HG03196 (cell line): ENCODE measurements around the gene TBC1D3B.
"Not testable (repeated sequence)": the region's sequence is repeated elsewhere in the genome, so short reads cannot be mapped to it uniquely, and the experiment has no call there.

ENCODE experiments used
- ATAC-seq: cut with Tn5 transposase; IDR thresholded peaks from one replicate; pipeline ENCODE4 v1.9.1; 2021; ENCODE audit not compliant: unreplicated experiment

TBC1D3B gene

DNA sequence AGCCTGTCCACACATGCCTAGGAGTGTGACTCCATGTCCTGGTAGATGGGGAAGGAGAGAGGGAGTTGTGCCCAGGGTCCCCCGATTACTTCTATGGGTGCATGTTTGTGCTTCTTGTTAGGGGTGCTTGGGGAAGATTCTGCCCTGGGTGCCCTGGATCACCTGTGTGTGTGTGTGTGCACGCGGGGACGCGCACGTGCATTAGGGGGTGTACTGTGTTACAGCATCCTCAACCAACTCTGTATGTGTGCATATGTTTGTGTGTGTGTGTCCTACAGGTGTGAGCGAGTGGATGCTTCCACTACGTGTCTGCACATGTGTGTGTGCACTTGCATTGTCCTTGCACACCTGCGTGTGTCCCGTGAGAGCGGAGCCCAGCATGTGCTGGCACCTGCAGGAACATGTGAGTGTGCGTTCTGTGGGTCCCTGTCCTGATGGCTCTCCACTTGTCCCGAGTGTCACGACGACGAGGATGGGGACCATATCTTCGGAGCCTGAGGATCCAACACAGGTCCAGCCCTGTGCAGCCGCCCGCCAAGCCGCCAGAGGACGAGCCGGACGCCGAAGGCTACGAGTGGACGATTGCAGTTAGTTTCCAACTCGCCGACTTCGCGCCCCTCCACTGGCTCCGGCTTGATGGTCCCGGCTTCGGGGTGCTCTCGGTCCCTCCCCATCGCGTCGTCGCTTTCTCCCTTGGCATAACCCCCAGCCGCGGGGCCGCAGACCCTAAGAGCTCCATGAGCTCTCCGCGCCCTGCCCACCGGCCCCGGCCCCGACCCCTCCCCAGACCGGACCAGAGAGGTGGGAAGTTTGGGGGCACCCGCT lies 6.0 kb upstream of the TBC1D3B start:
- ATAC-seq: no peak

DNA sequence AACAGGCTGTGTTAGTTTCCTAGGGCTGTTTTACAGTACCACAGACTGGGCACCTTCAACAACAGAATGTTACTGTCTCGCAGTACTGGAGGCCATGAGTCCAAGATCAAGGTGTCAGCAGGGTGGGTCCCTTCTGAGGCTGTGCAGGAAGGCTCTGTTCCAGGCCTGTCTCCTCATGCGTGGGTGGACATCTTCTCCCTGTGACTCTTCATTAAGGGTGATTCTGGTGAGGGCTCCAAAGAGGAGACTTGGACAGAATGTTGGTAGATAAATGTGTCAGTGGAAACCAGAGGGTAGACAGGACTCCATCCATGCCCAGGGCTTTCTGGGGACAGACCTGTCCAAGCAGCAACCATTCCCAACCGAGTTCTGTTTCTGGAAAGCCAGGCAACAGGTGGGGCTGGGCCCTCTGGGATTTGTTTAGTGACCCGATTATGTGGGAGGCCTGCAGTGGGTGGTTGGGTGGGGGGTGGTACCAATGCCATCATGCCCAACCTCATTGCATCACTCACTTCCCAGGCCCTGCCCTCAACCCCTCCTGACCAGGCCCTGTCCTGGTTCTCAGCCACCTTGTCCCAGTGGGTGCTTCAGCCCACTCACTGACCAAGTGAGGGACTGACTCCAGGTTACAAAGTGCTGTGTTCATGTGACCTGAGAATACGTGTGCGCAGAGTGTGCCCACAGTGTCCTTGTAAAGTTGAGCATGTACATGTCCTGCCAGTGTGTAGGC lies 5.2 kb upstream of the TBC1D3B start:
- not testable (repeated sequence) for ATAC-seq

DNA sequence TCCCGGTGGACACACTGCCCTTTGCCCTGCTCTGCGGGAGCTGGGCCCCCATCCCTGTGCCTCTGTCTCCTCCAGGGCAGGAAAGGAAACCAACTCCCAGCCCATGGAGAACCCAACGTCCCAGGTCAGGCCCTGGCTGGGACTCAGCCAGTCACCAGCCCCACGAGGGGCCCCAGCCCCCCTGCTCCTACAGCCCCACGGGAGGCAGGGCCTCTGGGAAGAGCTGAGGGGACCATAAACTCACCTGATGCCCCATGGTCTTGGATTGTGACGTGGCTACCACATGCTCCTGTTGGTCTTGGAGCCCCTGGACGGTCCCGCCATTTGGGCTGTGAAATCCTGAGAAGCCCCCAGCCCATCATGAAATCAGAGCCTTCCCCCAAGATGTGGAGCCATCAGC lies 7.6 kb downstream of the TBC1D3B start:
- ATAC-seq: not testable (repeated sequence)

DNA sequence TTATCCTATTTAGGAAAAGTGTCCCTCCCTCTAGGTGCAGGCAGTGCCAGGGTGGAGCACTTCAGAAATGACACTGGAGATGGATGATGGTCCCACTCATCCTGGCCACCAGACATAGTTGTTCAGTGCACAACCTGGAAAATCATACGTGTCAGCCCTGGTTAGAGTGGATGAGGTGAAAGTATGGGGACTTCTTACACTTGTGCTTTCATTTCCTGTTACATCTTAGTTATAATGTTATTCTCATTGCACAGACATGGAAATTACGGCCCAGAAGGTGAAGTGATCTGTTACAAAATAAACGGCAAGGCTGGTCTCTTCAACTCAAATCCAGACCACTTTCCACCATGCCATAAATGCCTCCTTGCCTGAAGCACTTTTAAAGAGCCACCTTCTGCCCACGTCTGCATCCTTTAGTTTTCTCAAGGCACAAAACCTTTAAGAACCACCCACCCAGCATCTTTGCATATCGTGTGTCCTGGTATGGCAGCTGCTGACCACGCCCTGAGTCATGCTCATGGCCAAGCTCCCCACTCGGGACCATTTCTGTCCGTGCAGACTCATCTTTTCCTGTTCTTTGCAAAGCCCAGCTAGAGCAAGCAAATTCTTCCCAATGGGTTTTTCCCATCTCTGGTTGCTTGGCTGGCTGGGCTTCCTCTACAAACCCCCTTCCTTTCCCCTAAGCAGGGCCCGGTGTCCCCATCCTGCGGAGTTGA lies 22.4 kb downstream of the TBC1D3B start:
- ATAC-seq: no peak

DNA sequence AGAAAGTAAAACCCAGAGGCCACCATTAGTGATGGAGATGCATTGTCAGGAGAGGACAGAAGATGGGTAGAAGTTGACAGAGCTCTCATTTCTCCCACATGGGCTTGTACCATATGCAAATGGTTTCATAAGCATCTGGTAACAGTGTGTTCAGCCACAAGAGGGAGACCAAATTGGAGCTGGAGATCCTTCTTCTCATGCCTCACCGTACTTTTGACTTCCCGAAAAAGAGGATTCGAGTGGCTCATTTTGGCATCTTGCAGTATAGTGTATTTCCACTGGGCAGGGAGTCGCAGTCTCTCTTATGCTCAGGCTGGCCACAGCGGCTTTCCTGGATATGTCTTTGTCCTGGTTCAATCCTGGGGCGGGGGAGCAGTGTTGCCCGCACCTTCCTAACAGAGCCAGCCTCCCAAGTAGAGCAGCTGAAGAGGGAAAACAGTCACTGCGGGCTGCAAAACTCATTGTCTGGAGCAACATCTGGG lies 23.8 kb downstream of the TBC1D3B start:
- no peak for ATAC-seq

DNA sequence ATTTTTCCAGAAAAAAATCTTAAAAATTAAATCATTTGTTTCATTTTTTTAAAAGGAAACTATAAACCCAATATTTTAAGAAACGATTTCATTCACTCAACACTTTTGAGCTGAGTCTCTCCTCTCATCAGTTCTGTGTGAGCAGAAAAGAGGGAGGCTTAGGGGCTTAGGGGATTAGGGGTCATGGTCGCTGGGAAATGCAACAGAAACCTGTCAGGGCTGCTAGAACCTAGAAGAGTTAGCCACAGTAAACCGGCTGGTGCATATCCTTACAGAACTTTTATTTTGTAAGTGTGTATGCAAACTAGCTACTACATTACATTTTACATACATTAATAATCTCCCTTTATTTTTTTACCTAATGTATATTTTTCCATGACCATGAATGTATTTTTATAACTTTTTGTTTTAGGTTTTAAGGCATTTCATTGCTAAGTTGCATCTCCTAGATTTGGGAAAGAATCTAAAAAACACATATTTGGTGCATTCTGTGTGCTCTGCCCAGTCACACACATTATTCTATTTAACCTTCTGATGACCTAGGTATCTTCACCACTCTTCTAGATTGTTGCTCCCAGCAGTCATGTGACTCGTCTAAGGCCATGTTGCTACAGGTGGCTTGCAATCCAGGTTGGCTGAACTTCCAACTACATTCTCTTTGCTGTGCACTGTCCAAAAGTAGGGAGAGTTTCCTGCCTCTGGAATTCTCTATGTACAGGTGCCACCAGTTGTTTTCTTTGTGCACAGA lies 24.4 kb downstream of the TBC1D3B start:
- ATAC-seq: no peak

DNA sequence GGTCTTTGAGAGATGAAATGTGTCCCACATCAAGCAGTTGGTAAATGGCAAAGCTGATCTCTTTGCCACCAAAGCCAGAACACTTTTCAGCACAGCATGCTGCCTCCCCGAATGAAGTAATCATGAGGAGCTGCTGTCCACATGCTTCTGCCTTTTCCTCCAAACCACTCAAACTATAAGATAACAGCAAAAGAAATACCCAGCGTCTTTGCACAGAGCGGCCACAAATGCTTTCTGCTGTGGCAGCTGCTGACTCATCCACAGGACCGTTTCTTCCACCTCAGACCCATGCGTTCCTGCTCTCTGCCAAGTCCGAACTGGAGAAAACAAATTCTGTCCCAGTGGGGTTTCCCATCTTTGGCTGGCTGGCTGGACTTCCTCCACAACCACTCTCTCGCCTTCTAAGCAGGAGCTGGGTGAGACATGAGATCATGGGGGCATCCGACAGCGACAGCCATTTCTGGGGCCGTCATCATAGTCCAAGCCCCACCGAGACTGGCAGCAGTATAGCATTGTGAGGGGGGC lies 27.1 kb downstream of the TBC1D3B start:
- ATAC-seq: no peak

DNA sequence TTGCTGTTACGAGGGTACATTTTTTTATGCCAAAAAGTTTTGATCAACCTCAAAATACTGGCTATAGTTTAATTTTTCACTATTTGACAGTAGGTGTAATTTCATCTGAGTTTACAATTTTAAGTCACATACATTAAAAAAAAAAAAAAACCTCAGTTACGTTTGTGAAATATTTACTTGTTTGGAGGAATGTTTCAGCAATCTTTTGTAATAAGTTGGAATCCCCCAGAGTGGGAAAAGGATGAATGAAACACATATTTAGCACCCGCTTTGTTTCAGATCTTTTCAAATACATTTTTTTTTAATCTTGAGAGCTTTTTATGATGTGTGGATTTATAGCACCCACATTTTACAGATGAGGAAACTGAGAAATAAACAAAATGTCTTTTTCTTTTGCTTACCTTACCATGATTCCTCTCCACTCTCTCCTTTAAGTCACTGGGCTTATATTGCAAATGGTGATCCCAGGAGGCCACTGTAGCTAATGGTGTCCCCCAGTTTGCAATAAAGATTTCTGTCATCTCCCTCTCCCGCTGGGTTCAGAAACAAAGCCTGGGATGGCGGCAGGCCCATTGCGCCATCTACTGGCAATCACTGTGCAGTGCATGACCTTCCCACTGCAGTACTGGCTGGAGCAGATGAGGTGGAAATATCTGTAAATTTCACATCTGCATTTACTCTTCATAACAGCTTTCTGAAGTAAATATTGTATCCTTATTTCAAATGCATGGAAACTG lies 27.7 kb downstream of the TBC1D3B start:
- ATAC-seq: no peak

DNA sequence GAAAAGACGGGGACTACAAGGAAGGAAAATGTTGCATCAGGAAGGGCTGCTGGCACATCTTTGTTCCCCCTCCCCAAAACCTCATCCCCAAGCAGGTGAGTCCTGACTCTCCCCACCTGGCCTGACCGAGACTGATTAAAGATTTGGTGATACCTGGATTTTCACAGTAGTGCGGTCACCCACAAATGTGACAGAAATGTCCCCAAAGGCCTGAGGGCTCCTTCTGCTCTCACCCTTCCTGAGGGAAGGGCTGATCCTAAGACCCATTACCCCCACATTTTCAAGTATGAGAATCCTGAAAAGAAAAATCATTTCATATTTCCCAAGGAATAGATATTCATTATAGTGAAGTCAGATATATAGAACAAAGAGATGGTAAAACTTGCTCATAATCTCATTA lies 28.8 kb downstream of the TBC1D3B start:
- ATAC-seq: no peak

DNA sequence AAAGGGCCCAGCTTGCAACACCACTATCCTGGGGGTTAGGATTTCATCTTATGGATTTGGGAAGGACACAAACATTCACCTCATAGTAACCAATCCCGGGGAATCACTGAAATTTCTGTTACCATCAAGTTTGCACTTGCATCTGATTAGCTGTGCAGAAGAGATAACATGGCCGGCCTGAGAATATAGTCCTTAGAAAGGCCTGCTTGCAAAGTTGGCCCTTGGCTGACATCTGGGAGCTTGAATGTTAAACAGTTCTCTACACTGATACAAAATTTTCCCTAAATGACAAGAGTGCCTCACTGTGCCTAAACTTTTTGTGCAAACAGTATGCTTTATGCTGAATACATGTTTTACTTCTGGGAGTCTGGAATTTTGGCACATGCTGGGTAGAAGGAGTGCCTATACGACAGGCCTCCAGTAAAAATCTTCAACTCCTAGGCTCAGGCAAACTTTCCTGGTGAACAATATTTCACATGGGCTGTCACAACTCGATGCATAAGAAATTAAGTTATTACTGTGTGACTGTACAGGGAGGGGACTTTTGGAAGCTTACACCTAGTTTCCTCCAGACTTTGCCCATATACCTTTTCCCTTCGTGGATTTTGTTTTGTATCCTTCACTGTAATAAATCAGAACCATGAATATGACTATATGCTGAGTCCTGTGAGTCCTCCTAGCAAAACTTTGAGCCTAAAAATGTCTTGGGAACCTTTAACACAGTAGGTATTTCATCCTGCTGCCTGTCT lies 31.3 kb downstream of the TBC1D3B start:
- no peak for ATAC-seq

DNA sequence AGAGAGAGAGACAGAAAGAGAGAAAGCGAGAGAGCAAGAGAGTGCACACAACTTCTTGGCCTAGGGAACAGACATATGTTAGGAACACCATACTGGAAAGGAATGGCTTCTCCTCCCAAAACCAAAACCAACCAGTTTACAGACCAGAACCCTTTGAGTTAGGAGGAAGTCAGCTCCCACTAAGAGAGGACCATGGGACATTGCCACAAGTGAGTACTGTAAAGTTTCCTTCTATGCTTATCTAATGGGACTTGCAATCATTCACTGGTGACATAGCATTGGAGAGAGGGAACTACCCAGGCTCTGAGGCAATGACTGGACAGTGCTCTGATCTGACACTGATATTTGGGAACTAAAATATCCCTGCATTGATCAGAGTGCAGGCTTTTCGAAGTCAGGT lies 32.4 kb downstream of the TBC1D3B start:
- ATAC-seq: no peak

DNA sequence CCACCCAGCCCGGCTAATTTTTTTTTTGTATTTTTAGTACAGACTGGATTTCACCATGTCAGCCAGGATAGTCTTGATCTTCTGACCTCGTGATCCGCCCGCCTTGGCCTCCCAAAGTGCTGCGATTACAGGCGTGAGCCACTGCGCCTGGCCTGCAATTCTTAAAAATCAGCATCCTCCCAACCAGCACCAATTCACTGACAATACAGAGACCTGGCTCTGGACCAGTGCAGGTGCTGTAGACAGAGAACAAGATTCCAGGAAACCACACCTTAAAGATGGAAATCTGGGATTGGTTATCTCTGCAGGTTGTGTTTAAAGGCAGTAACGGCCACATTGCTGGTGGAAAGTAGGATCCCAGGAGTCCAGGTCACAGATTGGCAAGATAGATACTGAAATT lies 33.6 kb downstream of the TBC1D3B start:
- no peak for ATAC-seq

DNA sequence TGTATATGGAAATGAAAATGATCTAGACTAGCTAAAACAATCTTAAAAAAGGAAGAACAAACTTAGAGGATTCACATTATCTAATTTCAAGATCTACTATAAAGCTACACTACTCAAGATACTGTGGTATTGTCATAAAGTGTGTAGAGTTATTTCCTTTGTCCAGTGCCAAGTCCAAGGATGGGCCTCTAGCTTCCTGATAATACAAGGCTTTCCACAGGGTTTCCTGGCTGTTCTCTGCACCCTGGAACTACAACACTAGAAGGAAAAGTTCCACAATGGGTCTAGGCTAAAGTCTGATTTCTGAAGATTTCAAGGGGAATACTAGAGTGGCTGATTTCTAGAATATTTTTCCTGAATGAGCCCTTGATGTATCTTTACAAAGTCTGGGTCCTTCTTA lies 34.2 kb downstream of the TBC1D3B start:
- ATAC-seq: no peak

DNA sequence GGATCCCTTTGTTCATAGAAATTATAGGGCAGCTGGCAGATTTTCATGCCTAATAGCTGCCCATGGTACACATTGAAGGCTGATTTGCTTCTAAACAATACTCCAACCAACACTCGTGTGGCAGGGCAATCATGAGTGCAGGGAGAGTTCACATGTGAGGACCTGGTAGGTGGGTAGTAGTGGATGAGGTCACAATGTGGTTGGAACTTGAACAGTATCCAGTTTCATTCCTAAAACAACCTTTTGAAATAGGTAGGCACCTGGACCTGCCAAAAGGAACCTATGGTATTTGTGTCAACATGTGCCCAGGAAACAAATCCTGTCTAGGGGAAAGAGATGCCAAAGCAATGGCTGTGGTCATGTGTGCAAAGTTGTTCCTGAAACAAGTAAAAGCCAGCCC lies 40.0 kb downstream of the TBC1D3B start:
- no peak for ATAC-seq

DNA sequence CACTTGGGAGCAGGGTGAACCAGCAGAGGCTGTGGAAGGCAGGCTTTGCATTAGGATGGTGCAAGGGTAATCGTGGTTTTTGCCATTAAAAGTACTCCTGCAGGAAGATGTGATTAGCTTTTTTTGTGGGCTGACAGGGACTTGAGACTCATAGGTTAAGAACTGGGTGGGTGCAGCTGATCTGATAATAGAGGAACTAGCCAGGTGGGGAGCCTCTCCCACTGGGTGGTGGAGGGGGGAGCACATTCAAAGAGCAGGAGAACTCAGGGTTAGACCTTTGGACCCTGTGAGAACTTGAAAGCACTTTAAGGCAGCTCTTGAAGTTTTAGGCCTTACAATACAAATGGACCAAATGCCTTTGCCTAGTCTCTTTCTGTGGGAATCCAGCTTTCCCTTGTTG lies 40.4 kb downstream of the TBC1D3B start:
- no peak for ATAC-seq

DNA sequence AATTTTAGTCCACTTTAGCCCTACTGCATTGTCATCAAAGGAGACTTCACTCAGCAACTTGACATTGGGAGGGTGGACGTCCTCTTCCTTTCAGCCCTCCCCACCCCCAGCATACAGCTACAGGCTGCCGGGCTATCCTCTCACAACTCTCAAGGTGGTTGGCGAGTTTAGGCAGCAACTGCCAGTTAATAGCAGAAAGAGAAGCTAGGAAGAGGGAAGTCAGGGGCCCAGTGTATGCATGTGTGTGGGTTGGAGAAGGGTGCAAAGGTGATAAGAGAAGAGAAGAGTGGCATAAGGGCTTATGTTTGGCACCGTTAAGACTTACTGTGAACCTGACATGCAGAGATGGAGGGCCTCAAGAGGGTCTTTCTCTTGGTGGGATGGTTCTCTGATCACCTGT lies 41.0 kb downstream of the TBC1D3B start:
- ATAC-seq: no peak

DNA sequence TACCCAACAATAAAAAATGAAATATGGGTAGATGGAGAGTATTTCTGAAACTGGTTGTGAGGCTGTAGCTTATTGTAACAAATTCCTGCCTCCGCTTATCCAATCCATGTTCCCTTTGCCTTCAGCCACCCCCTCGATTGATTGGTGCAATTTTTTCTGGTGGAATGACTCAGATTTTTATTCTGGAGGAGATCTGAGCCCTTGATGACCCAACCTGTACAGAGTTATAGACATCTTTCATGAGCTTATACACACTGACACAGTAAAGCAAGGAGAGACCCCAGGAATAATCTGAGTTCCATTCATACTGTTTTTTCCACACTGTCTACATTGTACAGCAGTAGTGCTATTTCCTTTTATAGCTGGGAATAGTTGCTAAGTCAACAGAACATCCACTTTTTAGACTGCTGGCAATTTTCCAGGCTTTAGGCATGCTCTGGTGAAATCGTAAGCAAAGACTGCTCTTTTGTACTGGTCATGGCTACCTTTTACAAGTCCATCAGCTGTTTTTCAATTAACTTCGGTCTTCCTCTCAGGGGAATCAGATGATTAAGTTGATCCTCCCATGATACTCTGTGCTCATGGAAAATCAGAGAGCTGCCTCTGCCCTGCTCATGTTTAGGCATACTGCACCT lies 42.7 kb downstream of the TBC1D3B start:
- ATAC-seq: no peak

DNA sequence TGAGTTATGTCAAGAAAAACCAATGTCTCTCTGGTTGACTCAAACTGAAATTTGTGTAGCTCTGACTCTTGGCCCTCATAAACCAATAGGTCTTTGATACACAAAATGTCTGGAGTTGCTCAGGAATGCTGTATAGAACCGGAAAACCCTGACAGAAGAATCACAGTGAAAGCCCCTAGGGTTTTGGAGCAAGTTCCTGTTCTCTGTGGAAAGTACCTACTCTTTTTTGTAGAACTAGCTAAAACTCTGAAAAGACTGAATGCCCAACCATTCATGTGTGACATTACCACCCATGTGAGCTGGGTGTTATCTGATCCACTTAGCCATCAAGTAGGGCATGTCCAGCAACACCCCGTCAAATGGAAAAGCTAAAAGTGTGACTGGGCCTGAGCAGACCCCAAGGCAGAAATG lies 44.0 kb downstream of the TBC1D3B start:
- ATAC-seq: no peak

DNA sequence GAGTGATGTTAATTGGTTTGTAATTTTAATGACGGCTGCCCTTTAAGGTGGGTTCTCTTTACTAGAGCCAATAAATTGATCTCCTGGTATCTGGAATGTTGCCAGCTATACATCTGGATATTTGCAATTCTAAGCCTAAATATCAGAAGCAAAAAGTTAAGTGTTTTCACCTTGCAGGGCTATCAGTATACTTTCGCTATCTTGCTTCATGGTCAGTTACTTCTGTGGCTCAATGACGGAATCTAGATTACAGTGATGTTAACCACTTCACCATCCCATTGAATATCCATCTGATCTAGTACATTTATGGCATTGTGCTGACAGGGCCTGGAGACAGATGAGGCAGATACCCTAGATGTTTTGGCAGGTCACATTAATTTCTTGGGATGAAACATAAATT lies 44.5 kb downstream of the TBC1D3B start:
- no peak for ATAC-seq
